HEK293 (cell line): Measurements from ENCODE around the gene PTDSS2.
A peak's percentile ranks its signal among the peaks of the same experiment; 100 is the strongest.

ENCODE experiments used
- CTCF ChIA-PET: fragments of 350-600 bp; formaldehyde crosslinking; extraction: SDS; loops from one replicate; lab custom pipeline; 2021; ENCODE audit warnings: antibody characterized with exemption; lab: Yijun Ruan, JAX
- POLR2A ChIA-PET: fragments of 300-600 bp; formaldehyde crosslinking; extraction: SDS; loops from one replicate; lab custom pipeline; 2020; ENCODE audit warnings: antibody characterized with exemption, inconsistent platforms; lab: Yijun Ruan, JAX
- H3K27ac ChIP-seq: fragments of 200-500 bp; sonication (Bioruptor generic); 2 replicates; pipeline ENCODE4 v1.5.1; 2014; ENCODE audit warnings: low read depth, low read length, control low read depth, inconsistent platforms; ENCODE audit errors: extremely low read depth
- H3K36me3 ChIP-seq, 2 experiments: fragments of 200-500 bp in 1 of 2; sonication (Bioruptor generic) in 1 of 2; 1 replicate in 1 of 2; 2 replicates in 1 of 2; pipeline ENCODE4 v1.5.1; 2014 to 2017; ENCODE audit warnings: inconsistent platforms in 2 of 2, low read length in 2 of 2; ENCODE audit not compliant: control insufficient read depth in 2 of 2, insufficient read depth in 1 of 2
- H3K4me1 ChIP-seq: fragments of 200-500 bp; sonication (Bioruptor generic); 2 replicates; pipeline ENCODE4 v1.5.1; 2014; ENCODE audit warnings: mild to moderate bottlenecking, low read length, inconsistent platforms; ENCODE audit not compliant: control insufficient read depth, insufficient read depth
- H3K4me3 ChIP-seq: 2 replicates; pipeline ENCODE4 v1.5.1; 2011; ENCODE audit warnings: low read depth, mild to moderate bottlenecking, control low read depth, low read length, moderate library complexity
- H3K9me3 ChIP-seq: fragments of 200-500 bp; sonication (Bioruptor generic); 2 replicates; pipeline ENCODE4 v1.5.1; 2014; ENCODE audit warnings: low read depth, low read length, inconsistent platforms; ENCODE audit not compliant: control insufficient read depth, insufficient read depth
- GLIS1 ChIP-seq: fragments of 450-650 bp; formaldehyde crosslinking; IDR thresholded peaks from 2 replicates; pipeline ENCODE4 v1.5.1; 2016; ENCODE audit warnings: missing biosample characterization, missing genetic modification characterization
- KLF1 ChIP-seq: fragments of 450-650 bp; formaldehyde crosslinking; IDR thresholded peaks from 2 replicates; pipeline ENCODE4 v1.5.1; 2016; ENCODE audit warnings: missing biosample characterization, missing genetic modification characterization
- KLF9 ChIP-seq: fragments of 450-650 bp; formaldehyde crosslinking; IDR thresholded peaks from 2 replicates; pipeline ENCODE4 v1.5.1; 2016; ENCODE audit warnings: missing biosample characterization, missing genetic modification characterization, low read depth
- MYNN ChIP-seq: fragments of 450-650 bp; formaldehyde crosslinking; IDR thresholded peaks from 2 replicates; pipeline ENCODE4 v1.5.1; 2016; ENCODE audit warnings: missing biosample characterization, missing genetic modification characterization, borderline replicate concordance
- PATZ1 ChIP-seq: fragments of 450-650 bp; formaldehyde crosslinking; IDR thresholded peaks from 2 replicates; pipeline ENCODE4 v1.5.1; 2016; ENCODE audit warnings: missing biosample characterization, missing genetic modification characterization
- SCRT1 ChIP-seq: fragments of 450-650 bp; formaldehyde crosslinking; IDR thresholded peaks from 2 replicates; pipeline ENCODE4 v1.5.1; 2016; ENCODE audit warnings: missing biosample characterization, missing genetic modification characterization, borderline replicate concordance
- SP2 ChIP-seq: fragments of 450-650 bp; formaldehyde crosslinking; IDR thresholded peaks from 2 replicates; pipeline ENCODE4 v1.5.1; 2016; ENCODE audit warnings: missing biosample characterization, missing genetic modification characterization
- SP7 ChIP-seq: fragments of 450-650 bp; formaldehyde crosslinking; IDR thresholded peaks from 2 replicates; pipeline ENCODE4 v1.5.1; 2016; ENCODE audit warnings: missing biosample characterization, missing genetic modification characterization
- ZFP69B ChIP-seq: fragments of 450-650 bp; formaldehyde crosslinking; IDR thresholded peaks from 2 replicates; pipeline ENCODE4 v1.5.1; 2016; ENCODE audit warnings: missing biosample characterization, missing genetic modification characterization
- ZNF146 ChIP-seq: fragments of 450-650 bp; formaldehyde crosslinking; IDR thresholded peaks from 2 replicates; pipeline ENCODE4 v1.5.1; 2016; ENCODE audit warnings: missing biosample characterization, missing genetic modification characterization
- ZNF157 ChIP-seq: fragments of 450-650 bp; formaldehyde crosslinking; IDR thresholded peaks from 2 replicates; pipeline ENCODE4 v1.5.1; 2016; ENCODE audit warnings: missing biosample characterization, missing genetic modification characterization
- ZNF2 ChIP-seq: fragments of 450-650 bp; formaldehyde crosslinking; IDR thresholded peaks from 2 replicates; pipeline ENCODE4 v1.5.1; 2016; ENCODE audit warnings: missing biosample characterization, missing genetic modification characterization
- ZNF248 ChIP-seq: fragments of 450-650 bp; formaldehyde crosslinking; IDR thresholded peaks from 2 replicates; pipeline ENCODE4 v1.5.1; 2017; ENCODE audit warnings: missing biosample characterization, missing genetic modification characterization
- ZNF391 ChIP-seq: fragments of 450-650 bp; formaldehyde crosslinking; IDR thresholded peaks from 2 replicates; pipeline ENCODE4 v1.5.1; 2016; ENCODE audit warnings: low read depth, missing biosample characterization, missing genetic modification characterization, borderline replicate concordance
- ZNF501 ChIP-seq: fragments of 450-650 bp; formaldehyde crosslinking; IDR thresholded peaks from 2 replicates; pipeline ENCODE4 v1.5.1; 2016; ENCODE audit warnings: missing biosample characterization, missing genetic modification characterization
- ZNF513 ChIP-seq: fragments of 450-650 bp; IDR thresholded peaks from 2 replicates; pipeline ENCODE4 v1.5.1; 2018; ENCODE audit warnings: missing biosample characterization, missing genetic modification characterization
- ZNF561 ChIP-seq: fragments of 450-650 bp; IDR thresholded peaks from 2 replicates; pipeline ENCODE4 v1.5.1; 2018; ENCODE audit warnings: missing biosample characterization, missing genetic modification characterization, borderline replicate concordance
- ZNF792 ChIP-seq: fragments of 450-650 bp; formaldehyde crosslinking; IDR thresholded peaks from 2 replicates; pipeline ENCODE4 v1.5.1; 2016; ENCODE audit warnings: missing biosample characterization, missing genetic modification characterization
- ZNF837 ChIP-seq: fragments of 450-650 bp; formaldehyde crosslinking; IDR thresholded peaks from 2 replicates; pipeline ENCODE4 v1.5.1; 2016; ENCODE audit warnings: missing biosample characterization, missing genetic modification characterization
- TF ChIP-seq, protein P1 (sequence below): fragments of 450-650 bp; formaldehyde crosslinking; IDR thresholded peaks from 2 replicates; pipeline ENCODE4 v1.5.1; 2017; ENCODE audit warnings: missing biosample characterization, missing genetic modification characterization
- TF ChIP-seq, protein P2 (sequence below): fragments of 450-650 bp; formaldehyde crosslinking; IDR thresholded peaks from 2 replicates; pipeline ENCODE4 v1.5.1; 2016; ENCODE audit warnings: missing biosample characterization, missing genetic modification characterization
- TF ChIP-seq, protein P3 (sequence below): fragments of 450-650 bp; formaldehyde crosslinking; conservative IDR thresholded peaks from 2 replicates; pipeline ENCODE4 v1.5.1; 2016; ENCODE audit warnings: low read depth, missing biosample characterization, missing genetic modification characterization
- TF ChIP-seq, protein P4 (sequence below): fragments of 450-650 bp; formaldehyde crosslinking; IDR thresholded peaks from 2 replicates; pipeline ENCODE4 v1.5.1; 2016; ENCODE audit warnings: missing biosample characterization, missing genetic modification characterization

The PTDSS2 gene

DNA sequence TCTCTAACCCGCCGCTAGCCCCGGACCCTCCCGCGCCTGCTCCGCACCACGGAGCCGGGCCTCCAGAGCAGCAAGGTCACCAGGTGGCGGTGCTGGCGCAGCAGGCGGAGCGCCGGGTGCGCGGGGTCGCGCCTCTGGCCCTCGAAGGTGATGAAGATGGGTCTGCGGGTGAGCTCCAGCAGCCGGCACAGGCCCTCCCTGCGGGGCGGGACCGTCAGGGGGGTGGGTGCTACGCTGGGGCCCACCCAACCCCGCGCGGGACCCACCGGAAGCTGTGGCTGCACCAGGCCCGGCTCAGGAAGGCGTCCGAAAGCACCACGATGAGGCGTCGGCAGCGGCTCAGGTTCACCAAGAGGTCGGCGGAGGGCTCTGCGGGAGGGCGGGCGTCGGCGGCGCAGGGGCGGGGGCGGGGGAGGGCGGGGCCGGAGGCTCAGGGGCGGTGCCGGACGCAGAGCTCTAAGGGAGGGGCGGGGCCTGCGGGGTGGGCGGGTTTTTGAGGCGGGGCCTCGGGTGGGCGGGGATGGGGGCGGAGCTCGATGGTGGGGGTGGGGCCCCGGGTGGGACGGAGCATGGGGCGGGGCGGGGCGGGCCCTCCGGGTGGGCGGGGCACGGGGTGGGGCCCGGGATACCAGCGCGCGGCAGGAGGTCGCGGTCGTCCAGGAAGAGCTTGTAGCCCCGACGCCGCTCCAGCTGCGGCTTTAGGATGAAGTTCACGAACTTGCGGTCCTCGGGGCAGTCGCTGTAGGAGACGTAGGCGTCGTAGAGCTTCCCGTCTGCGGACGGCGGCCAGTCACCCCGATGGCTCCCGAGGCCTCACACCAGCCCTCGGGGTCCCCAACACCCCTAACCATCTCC, 43.1 kb upstream of the PTDSS2 start:
- POLR2A ChIA-PET: interaction anchor here (0.6 to 2.0 kb wide), 13 partner anchors 10 to 412 kb away, joined by 3 to 15 read pairs (median 4); partner anchors contain the start of genes BET1L, PTDSS2 and RIC8A
- H3K4me3 ChIP-seq: peak overlapping the region; percentile 36
- CTCF ChIA-PET: interaction anchor here (0.6 to 2.8 kb wide), 5 partner anchors 10 to 157 kb away, joined by 3 to 15 read pairs (median 6); partner anchors contain the start of genes PKP3 and PTDSS2
- no peaks in the 10 kb centered on the region for H3K9me3 ChIP-seq
- no peak overlapping the region; the same call in 1 of the 2 replicates for H3K27ac ChIP-seq
- H3K36me3 ChIP-seq: peaks cover 0 to 18% of the 10 kb centered on the region in 2 experiments; a peak in 1 of 3 replicates
- H3K4me1 ChIP-seq: no peaks in the 10 kb centered on the region
- TF ChIP-seq, protein P1, sequence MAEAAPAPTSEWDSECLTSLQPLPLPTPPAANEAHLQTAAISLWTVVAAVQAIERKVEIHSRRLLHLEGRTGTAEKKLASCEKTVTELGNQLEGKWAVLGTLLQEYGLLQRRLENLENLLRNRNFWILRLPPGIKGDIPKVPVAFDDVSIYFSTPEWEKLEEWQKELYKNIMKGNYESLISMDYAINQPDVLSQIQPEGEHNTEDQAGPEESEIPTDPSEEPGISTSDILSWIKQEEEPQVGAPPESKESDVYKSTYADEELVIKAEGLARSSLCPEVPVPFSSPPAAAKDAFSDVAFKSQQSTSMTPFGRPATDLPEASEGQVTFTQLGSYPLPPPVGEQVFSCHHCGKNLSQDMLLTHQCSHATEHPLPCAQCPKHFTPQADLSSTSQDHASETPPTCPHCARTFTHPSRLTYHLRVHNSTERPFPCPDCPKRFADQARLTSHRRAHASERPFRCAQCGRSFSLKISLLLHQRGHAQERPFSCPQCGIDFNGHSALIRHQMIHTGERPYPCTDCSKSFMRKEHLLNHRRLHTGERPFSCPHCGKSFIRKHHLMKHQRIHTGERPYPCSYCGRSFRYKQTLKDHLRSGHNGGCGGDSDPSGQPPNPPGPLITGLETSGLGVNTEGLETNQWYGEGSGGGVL (tag by site-specific recombination): peak; percentile 12; the same call in 1 of the 2 replicates
- TF ChIP-seq ZFP69B (tag by site-specific recombination) (peak; percentile 98), ZNF501 (tag by site-specific recombination) (no peak), SCRT1 (tag by site-specific recombination) (no peak), GLIS1 (peak; percentile 49), MYNN (no peak), ZNF561 (tag by site-specific recombination) (no peak), ZNF157 (tag by site-specific recombination) (no peak), KLF9 (peak; percentile 15; the same call in 1 of the 2 replicates), ZNF248 (tag by site-specific recombination) (no peak), ZNF792 (no peak), SP2 (peak; percentile 56), ZNF391 (tag by site-specific recombination) (peak; percentile 93), PATZ1 (tag by site-specific recombination) (peak; percentile 21; the same call in 1 of the 2 replicates), ZNF837 (tag by site-specific recombination) (no peak), ZNF2 (tag by site-specific recombination) (no peak), ZNF146 (tag by site-specific recombination) (no peak), ZNF513 (tag by site-specific recombination) (no peak), KLF1 (tag by site-specific recombination) (peak; percentile 69), SP7 (tag by site-specific recombination) (no peak)
- TF ChIP-seq, protein P2, sequence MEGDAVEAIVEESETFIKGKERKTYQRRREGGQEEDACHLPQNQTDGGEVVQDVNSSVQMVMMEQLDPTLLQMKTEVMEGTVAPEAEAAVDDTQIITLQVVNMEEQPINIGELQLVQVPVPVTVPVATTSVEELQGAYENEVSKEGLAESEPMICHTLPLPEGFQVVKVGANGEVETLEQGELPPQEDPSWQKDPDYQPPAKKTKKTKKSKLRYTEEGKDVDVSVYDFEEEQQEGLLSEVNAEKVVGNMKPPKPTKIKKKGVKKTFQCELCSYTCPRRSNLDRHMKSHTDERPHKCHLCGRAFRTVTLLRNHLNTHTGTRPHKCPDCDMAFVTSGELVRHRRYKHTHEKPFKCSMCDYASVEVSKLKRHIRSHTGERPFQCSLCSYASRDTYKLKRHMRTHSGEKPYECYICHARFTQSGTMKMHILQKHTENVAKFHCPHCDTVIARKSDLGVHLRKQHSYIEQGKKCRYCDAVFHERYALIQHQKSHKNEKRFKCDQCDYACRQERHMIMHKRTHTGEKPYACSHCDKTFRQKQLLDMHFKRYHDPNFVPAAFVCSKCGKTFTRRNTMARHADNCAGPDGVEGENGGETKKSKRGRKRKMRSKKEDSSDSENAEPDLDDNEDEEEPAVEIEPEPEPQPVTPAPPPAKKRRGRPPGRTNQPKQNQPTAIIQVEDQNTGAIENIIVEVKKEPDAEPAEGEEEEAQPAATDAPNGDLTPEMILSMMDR (tag by site-specific recombination): peak; percentile 15; the same call in 1 of the 2 replicates
- TF ChIP-seq, protein P3, sequence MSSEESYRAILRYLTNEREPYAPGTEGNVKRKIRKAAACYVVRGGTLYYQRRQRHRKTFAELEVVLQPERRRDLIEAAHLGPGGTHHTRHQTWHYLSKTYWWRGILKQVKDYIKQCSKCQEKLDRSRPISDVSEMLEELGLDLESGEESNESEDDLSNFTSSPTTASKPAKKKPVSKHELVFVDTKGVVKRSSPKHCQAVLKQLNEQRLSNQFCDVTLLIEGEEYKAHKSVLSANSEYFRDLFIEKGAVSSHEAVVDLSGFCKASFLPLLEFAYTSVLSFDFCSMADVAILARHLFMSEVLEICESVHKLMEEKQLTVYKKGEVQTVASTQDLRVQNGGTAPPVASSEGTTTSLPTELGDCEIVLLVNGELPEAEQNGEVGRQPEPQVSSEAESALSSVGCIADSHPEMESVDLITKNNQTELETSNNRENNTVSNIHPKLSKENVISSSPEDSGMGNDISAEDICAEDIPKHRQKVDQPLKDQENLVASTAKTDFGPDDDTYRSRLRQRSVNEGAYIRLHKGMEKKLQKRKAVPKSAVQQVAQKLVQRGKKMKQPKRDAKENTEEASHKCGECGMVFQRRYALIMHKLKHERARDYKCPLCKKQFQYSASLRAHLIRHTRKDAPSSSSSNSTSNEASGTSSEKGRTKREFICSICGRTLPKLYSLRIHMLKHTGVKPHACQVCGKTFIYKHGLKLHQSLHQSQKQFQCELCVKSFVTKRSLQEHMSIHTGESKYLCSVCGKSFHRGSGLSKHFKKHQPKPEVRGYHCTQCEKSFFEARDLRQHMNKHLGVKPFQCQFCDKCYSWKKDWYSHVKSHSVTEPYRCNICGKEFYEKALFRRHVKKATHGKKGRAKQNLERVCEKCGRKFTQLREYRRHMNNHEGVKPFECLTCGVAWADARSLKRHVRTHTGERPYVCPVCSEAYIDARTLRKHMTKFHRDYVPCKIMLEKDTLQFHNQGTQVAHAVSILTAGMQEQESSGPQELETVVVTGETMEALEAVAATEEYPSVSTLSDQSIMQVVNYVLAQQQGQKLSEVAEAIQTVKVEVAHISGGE (tag by site-specific recombination): peak; percentile 30; the same call in 1 of the 2 replicates
- TF ChIP-seq, protein P4, sequence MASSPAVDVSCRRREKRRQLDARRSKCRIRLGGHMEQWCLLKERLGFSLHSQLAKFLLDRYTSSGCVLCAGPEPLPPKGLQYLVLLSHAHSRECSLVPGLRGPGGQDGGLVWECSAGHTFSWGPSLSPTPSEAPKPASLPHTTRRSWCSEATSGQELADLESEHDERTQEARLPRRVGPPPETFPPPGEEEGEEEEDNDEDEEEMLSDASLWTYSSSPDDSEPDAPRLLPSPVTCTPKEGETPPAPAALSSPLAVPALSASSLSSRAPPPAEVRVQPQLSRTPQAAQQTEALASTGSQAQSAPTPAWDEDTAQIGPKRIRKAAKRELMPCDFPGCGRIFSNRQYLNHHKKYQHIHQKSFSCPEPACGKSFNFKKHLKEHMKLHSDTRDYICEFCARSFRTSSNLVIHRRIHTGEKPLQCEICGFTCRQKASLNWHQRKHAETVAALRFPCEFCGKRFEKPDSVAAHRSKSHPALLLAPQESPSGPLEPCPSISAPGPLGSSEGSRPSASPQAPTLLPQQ (tag by site-specific recombination): peak; percentile 98
